SK-N-SH (cell line): Measurements from ENCODE around the gene PRR19. TPM values are rescaled to one million over a fixed set of nuclear protein-coding genes. Genes with fewer than 3 reads are reported as not detected.
A peak's percentile ranks its signal among the peaks of the same experiment; 100 is the strongest.

Experiments used
- ELF1 ChIP-seq: IDR thresholded peaks from 2 replicates; pipeline ENCODE4 v1.4.0; 2012
- IRF3 ChIP-seq: fragments of 150-350 bp; IDR thresholded peaks from 2 replicates; pipeline ENCODE4 v1.6.1; 2016; ENCODE audit warnings: mild to moderate bottlenecking, low read depth, low read length
- MAX ChIP-seq: IDR thresholded peaks from 2 replicates; pipeline ENCODE4 v1.4.0; 2012; ENCODE audit warnings: low read depth
- MEF2A ChIP-seq: IDR thresholded peaks from 2 replicates; pipeline ENCODE4 v1.4.0; 2012; ENCODE audit warnings: low read depth, borderline replicate concordance
- MXI1 ChIP-seq: IDR thresholded peaks from 2 replicates; pipeline ENCODE4 v1.6.1; 2012; ENCODE audit warnings: mild to moderate bottlenecking, low read depth, low read length, improper control_type of control experiment
- NRF1 ChIP-seq: IDR thresholded peaks from 2 replicates; pipeline ENCODE4 v1.6.1; 2012; ENCODE audit warnings: low read depth, mild to moderate bottlenecking, low read length
- REST ChIP-seq: IDR thresholded peaks from 2 replicates; pipeline ENCODE4 v1.6.1; 2012; ENCODE audit warnings: mild to moderate bottlenecking, low read depth, low read length, moderate library complexity
- RFX5 ChIP-seq: IDR thresholded peaks from 2 replicates; pipeline ENCODE4 v1.6.1; 2012; ENCODE audit warnings: mild to moderate bottlenecking, improper control_type of control experiment, low read length
- SMC3 ChIP-seq: IDR thresholded peaks from 2 replicates; pipeline ENCODE4 v1.6.1; 2012; ENCODE audit warnings: low read depth, low read length, improper control_type of control experiment
- TAF1 ChIP-seq: IDR thresholded peaks from 2 replicates; pipeline ENCODE4 v1.6.1; 2012; ENCODE audit warnings: low read depth, mild to moderate bottlenecking, low read length, moderate library complexity, borderline replicate concordance
- USF1 ChIP-seq: IDR thresholded peaks from 2 replicates; pipeline ENCODE4 v1.4.0; 2012; ENCODE audit warnings: low read depth, borderline replicate concordance
- polyA plus RNA-seq, 3 experiments: library from polyadenylated mRNA; depleted of rRNA; stranded (reverse); fragments of >200 nt; gene quantifications; 2 replicates each; pipeline ENCODE4 v1.2.3, GENCODE V29; 2012

PRR19 gene
- polyA plus RNA-seq, 1 of the 3 experiments (the other 2 are of a cell fraction) = 1.3 TPM

- TF ChIP-seq TAF1 = peak; percentile 41; the same call in 1 of the 2 replicates
- no peak for TF ChIP-seq USF1
- TF ChIP-seq RFX5 = no peak
- TF ChIP-seq SMC3 = no peak
- peak; percentile 51 for TF ChIP-seq NRF1
- no peak for TF ChIP-seq MAX
- TF ChIP-seq IRF3 = no peak
- TF ChIP-seq MEF2A = no peak
- TF ChIP-seq ELF1 = no peak
- TF ChIP-seq REST = peak; percentile 19; the same call in 1 of the 2 replicates
- peak; percentile 27 for TF ChIP-seq MXI1
Observed at GRCh38 chr19:42254850-42255765, 46.8 kb upstream of the PRR19 start, which contains the start of gene ERF (continued).
